ENCODE measurements around the gene SOX18. TPM values are rescaled to one million over a fixed set of nuclear protein-coding genes. Genes with fewer than 3 reads are reported as not detected.

The SOX18 gene
- total RNA-seq, 4 donors from 2014 or later, result 4.4 to 13.3 (median 7.1) TPM

DNA sequence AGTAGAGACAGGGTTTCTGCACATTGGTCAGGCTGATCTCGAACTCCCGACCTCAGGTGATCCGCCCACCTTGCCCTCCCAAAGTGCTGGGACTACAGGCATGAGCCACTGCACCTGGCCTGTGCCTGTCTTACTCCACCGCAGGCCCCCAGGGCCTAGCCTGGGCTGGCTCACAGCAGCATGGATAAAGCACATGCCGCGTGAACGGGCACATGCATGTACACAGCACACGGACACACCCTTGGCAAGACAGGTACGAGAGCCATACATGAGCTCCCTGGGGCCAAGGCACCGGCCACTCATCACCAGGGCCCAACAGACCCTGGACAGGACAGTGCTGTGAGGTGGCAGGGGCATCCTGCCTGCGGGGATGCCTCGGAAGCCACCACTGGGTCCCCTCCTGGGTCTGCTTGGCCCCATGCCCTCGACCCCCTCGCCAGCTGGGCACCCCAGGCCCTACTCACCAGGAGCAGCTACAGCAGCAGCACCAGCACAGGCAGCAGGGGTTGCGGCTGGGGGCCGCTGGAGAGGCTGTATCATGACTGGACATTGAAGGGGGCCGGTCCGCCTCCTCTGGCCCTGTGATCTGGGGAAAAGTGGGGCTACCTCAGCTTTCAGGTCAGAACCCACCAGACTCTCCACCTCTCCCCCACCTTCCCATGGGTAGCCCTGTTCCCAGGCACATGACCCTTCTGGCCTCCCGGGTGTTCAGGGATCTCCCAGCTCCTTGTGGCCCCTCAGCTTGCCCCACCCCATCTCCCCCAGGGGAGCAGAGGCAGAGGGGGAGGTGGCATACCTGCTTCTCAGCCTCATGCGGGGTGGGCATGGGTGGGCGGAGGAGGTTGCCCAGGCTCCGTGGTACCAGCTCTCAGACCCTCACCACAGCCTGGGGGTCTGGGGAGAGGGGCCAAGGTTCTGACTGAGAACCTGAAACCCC lies 26.9 kb upstream of the SOX18 start:
- Histone ChIP-seq H3K27ac (peak overlapping the region in 1 of 4 donors; percentile 21), H3K4me1 (peaks cover 0 to 29% (median 16%) of the 10 kb centered on the region in 3 donors), H3K9me3 (no peaks in the 10 kb centered on the region), H3K27me3 (no peaks in the 10 kb centered on the region), H3K36me3 (peaks cover 0 to 43% of the 10 kb centered on the region in 2 donors), H3K4me3 (peak overlapping the region in 1 of 2 donors; percentile 78)
- WGBS, 2 donors (ENCODE audit: low coverage in 1 of 2), result 90 to 94% methylated on average over 2 to 6 of the region's 22 CpGs
- ATAC-seq, result no peak
- TF ChIP-seq POLR2A (IDR thresholded peaks at IDR 0.05) (no peak), POLR2AphosphoS5 (IDR thresholded peaks at IDR 0.05) (no peak), EP300 (IDR thresholded peaks at IDR 0.05) (no peak)
- TF ChIP-seq, protein P1, sequence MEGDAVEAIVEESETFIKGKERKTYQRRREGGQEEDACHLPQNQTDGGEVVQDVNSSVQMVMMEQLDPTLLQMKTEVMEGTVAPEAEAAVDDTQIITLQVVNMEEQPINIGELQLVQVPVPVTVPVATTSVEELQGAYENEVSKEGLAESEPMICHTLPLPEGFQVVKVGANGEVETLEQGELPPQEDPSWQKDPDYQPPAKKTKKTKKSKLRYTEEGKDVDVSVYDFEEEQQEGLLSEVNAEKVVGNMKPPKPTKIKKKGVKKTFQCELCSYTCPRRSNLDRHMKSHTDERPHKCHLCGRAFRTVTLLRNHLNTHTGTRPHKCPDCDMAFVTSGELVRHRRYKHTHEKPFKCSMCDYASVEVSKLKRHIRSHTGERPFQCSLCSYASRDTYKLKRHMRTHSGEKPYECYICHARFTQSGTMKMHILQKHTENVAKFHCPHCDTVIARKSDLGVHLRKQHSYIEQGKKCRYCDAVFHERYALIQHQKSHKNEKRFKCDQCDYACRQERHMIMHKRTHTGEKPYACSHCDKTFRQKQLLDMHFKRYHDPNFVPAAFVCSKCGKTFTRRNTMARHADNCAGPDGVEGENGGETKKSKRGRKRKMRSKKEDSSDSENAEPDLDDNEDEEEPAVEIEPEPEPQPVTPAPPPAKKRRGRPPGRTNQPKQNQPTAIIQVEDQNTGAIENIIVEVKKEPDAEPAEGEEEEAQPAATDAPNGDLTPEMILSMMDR (IDR thresholded peaks at IDR 0.05), result no peak

DNA sequence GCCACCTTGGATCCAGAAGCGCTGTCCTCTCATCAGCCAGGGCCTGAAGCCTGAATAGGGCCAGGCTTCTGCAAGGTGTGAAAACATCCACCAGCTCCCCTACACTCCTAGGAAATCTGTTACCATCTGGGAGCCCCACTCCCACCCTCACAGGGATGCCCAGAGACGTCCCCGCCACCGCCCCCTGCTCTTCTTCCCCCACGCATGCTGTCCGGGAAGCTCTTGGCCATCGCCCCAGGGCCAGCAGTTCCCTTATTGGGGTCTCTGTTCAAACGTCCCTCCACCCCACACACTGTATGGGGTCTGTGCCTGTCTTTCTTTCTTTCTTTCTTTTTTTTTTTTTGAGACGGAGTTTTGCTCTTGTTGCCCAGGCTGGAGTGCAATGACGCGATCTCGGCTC lies 26.1 kb upstream of the SOX18 start:
- H3K36me3 ChIP-seq, result peaks cover 0 to 48% of the 10 kb centered on the region in 2 donors
- peaks cover 0 to 29% (median 16%) of the 10 kb centered on the region in 3 donors for H3K4me1 ChIP-seq
- no peak overlapping the region for H3K27ac ChIP-seq
- no peak overlapping the region for H3K4me3 ChIP-seq
- no peaks in the 10 kb centered on the region for H3K27me3 ChIP-seq
- ATAC-seq, result no peak
- TF ChIP-seq, protein P1 (IDR thresholded peaks at IDR 0.05), result no peak
- TF ChIP-seq EP300 (IDR thresholded peaks at IDR 0.05), result no peak
- TF ChIP-seq POLR2A (IDR thresholded peaks at IDR 0.05), result no peak
- no peak for TF ChIP-seq POLR2AphosphoS5 (IDR thresholded peaks at IDR 0.05)
- no peaks in the 10 kb centered on the region for H3K9me3 ChIP-seq
- 81 to 87% methylated on average over 3 to 7 of the region's 12 CpGs for WGBS, 2 donors (ENCODE audit: low coverage in 1 of 2)

DNA sequence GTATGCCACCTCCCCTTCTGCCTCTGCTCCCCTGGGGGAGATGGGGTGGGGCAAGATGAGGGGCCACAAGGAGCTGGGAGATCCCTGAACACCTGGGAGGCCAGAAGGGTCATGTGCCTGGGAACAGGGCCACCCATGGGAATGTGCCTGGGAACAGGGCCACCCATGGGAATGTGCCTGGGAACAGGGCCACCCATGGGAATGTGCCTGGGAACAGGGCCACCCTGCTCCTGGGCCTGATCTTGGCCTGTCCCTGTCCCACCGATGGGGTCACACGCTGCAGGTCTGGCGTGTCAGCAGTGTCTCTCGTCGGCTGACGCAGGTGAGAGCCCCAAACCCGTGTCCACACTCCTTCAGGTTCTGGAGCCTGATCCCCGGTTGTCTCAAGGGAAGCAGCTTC lies 25.5 kb upstream of the SOX18 start:
- Histone ChIP-seq H3K4me1 (peaks cover 0 to 23% (median 16%) of the 10 kb centered on the region in 3 donors), H3K36me3 (peaks cover 0 to 54% of the 10 kb centered on the region in 2 donors), H3K27me3 (no peaks in the 10 kb centered on the region), H3K9me3 (no peaks in the 10 kb centered on the region), H3K4me3 (no peak overlapping the region), H3K27ac (no peak overlapping the region)
- ATAC-seq, result no peak
- no CpG with 5 or more reads among the region's 8 CpGs for WGBS, 2 donors (ENCODE audit: low coverage in 1 of 2)
- no peak for TF ChIP-seq EP300 (IDR thresholded peaks at IDR 0.05)
- TF ChIP-seq, protein P1 (IDR thresholded peaks at IDR 0.05), result no peak
- no peak for TF ChIP-seq POLR2A (IDR thresholded peaks at IDR 0.05)
- no peak for TF ChIP-seq POLR2AphosphoS5 (IDR thresholded peaks at IDR 0.05)

DNA sequence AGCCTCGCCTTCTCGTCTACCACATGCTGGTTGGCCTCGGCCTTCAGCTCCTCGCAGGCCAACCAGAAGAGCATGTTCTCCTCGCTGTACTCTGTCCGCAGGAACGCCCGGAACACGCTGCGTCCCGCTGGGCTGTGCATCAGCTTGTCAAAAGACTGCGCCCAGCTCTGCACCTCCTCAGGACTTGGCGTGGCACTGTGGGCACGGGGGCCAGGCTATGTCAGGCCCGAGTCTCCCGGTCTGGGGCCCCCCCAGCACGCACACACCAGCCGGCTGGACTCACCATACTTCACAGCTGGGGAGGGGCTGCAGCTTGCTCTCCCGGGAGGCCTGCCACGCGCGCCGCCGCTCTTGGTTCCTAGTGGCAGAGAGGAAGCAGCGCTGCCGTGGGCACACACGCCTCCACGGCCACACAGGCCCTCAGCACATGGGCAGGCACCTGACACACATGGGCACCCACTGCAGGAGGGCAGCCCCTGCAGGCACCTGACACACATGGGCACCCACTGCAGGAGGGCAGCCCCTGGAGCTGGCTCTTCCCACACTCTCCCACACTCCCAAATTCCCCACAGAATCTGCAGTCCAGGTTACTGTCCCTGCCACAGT lies 24.8 kb upstream of the SOX18 start:
- Histone ChIP-seq H3K4me1 (peaks cover 0 to 19% (median 14%) of the 10 kb centered on the region in 3 donors), H3K36me3 (peaks cover 0 to 56% of the 10 kb centered on the region in 2 donors), H3K4me3 (no peak overlapping the region), H3K9me3 (no peaks in the 10 kb centered on the region), H3K27me3 (no peaks in the 10 kb centered on the region), H3K27ac (no peak overlapping the region)
- TF ChIP-seq, protein P1 (IDR thresholded peaks at IDR 0.05), result no peak
- TF ChIP-seq POLR2AphosphoS5 (IDR thresholded peaks at IDR 0.05), result no peak
- no peak for TF ChIP-seq POLR2A (IDR thresholded peaks at IDR 0.05)
- no peak for TF ChIP-seq EP300 (IDR thresholded peaks at IDR 0.05)
- no CpG with 5 or more reads among the region's 28 CpGs for WGBS, 2 donors (ENCODE audit: low coverage in 1 of 2)
- ATAC-seq, result no peak

Measured in gastroesophageal sphincter (tissue), 4 donors.